CD4-positive, alpha-beta T cell treated with Interleukin-6 at 100 ng/mL for 8 hours (primary cell): ENCODE results near the gene DNAH14.
"Not testable (repeated sequence)": the region's sequence is repeated elsewhere in the genome, so short reads cannot be mapped to it uniquely, and the experiment has no call there.

Source experiments
- DNase-seq: peaks from one replicate; pipeline ENCODE4 v3.0.0-alpha.2; 2020; ENCODE audit warnings: mixed read lengths, low spot score

Gene DNAH14

GRCh38 chr1:225257081-225257480, 327.6 kb downstream of the DNAH14 start:
- no peak for DNase-seq

- DNase-seq, result no peak
Observed at GRCh38 chr1:225258811-225259210, 329.3 kb downstream of the DNAH14 start.

DNA sequence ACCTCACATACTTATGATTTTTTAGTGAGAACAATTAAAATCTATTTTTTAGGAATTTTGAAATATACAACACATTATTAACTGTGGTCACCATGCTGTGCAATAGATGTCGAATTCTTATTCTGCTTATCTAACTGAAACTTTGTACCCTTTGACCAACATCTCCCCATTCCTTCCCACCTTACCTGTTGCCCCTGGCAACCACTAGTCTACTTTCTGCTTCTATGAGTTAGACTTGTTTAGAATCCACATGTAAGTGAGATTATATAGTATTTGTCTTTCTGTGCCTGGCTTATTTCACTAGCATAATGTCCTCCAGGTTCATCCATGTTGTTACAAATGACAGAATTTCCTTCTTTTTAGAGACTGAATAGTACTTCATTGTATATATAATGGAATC, 330.1 kb downstream of the DNAH14 start:
- DNase-seq, result no peak

DNA sequence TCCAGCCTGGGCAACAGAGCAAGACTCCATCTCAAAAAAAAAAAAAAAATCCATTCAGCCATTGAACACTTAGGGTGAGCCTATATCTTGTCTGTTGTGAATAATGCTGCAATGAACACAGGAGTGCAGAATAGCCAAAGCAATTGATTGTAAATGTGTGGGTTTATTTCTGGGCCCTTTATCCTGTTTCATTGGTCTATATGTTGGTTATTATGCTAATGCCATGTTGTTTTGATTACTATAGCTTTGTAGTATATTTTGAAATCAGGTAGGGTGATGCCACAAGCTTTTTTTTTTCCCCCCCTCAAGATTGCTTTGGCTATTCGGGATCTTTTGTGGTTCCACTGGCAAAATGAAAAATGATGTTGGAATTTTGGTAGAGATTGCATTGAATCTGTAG, 330.8 kb downstream of the DNAH14 start:
- DNase-seq, result no peak

DNA sequence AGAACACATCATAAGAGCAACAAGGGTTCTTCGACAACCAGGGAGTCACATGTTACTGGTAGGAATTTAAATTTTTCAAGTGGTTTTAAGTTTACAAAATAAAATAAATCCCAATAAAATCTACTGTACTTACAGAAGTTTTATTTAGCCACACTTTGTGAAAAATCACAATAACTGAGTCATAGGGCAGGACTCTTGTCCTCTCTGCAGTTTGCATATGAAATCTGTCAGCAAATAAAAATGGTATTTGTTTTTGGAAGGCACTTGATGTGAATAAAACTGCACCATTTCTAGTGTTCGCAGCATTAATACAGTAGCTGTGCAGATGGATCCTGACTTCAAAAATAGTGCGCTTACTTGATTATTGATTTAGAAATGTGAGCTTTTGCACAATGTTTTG, 348.0 kb downstream of the DNAH14 start:
- no peak for DNase-seq

GRCh38 chr1:225280563-225280962, 351.1 kb downstream of the DNAH14 start:
- no peak for DNase-seq

DNA sequence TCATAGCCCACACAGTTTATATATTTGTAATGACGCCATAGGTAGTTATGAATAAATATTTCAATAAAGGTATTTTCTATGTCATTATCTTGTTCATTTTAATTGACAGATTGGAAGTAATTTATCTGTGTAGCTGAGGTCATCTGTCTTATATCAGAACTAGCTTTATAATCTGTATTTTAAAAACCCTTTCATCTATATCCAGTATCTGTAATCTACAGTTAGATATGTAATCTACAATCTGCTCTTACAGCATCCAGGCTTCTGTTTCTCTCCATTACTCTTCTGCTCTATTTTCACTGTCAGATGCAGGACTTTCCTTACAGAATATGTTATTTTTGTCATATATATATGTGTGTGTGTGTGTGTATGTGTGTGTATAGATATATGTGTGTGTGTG, 360.8 kb downstream of the DNAH14 start:
- no peak for DNase-seq

GRCh38 chr1:225299624-225300023, 370.1 kb downstream of the DNAH14 start:
- no peak for DNase-seq

DNA sequence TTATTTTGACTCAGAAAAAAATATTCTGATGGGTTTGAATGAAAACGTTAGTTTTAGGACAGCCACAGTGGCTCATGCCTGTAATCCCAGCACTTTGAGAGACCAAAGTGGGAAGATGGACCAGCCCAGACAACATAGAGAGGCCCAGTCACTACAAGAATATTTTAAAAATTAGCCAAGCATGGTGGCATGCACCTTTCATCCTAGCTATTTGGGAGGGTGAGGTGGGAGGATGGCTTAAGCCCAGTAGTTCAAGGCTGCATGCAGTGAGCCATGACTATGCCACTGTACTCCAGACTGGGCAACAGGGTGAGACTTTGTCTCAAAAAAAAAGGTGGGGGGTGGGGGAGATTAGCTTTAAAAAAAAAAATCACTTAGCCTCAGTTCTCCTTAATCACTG, 370.9 kb downstream of the DNAH14 start:
- no peak for DNase-seq

DNA sequence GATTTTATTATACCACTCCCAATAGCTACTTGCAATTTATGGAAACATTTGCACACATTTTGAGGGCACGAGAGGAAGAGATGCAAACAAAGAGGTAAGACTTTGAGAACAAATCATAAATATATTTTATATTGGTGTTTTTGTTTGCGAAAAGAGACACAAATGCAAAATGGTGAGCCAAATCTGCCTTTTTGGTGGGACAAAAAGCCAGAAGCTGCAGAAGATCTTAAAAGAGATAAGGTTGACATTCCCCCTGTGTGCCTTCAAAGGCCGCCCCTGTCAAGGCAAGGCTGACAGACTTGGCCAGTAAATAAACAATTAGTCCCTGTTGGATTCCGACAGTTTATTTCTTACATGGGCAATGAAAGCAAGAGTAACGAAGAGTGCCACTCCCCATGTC, 375.5 kb downstream of the DNAH14 start:
- no peak for DNase-seq

- DNase-seq, result not testable (repeated sequence)
Observed at GRCh38 chr1:225310544-225310943, 381.1 kb downstream of the DNAH14 start.

- DNase-seq, result peak; percentile 19
Observed at GRCh38 chr1:225318706-225319575, 389.5 kb downstream of the DNAH14 start.

- no peak for DNase-seq
Observed at GRCh38 chr1:225319871-225320270, 390.4 kb downstream of the DNAH14 start.

GRCh38 chr1:225321784-225322183, 392.3 kb downstream of the DNAH14 start:
- DNase-seq, result no peak

- DNase-seq, result no peak
Observed at GRCh38 chr1:225329041-225329440, 399.6 kb downstream of the DNAH14 start.

- not testable (repeated sequence) for DNase-seq
Observed at GRCh38 chr1:225329996-225330395, 400.5 kb downstream of the DNAH14 start.

- DNase-seq, result no peak
Observed at GRCh38 chr1:225332686-225333085, 403.2 kb downstream of the DNAH14 start.

- DNase-seq, result not testable (repeated sequence)
Observed at GRCh38 chr1:225335098-225335778, 405.8 kb downstream of the DNAH14 start.

DNA sequence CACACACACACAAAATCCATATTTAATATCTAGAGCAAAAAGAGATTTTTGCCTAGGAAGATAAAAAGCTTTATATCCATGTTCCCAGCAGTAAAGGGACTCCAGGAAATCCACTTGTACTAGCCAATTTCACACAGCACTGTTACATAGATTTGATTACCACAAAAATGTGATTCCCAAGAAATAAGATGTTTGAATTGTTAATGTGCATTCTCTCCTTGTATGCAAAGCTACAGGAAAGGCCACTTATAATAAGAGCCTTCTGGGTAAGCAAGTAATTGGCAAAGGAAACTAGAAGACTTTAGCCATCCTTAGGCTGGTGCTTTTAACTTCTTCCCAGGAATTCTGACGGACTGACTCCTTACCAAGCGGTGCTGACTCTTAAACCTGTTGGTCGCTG, 409.1 kb downstream of the DNAH14 start:
- no peak for DNase-seq

DNA sequence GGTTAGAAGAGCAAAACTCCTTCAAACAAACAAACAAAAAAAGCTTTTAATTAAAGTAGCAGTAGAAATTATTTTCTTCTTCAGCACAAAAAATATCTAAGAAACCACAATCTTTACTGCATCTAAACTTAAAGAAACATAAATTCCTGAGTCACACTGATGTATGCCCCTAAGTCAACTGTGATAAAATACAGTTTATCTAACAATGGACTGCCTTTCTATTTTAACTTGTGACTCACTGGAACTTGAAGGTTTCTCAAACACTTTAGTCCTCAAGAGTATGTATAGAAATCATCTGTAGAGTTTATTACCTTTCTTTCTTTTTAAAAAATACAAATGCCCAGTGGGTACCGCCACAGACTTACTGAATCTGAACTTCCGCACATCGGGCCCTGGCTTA, 412.2 kb downstream of the DNAH14 start:
- no peak for DNase-seq

DNA sequence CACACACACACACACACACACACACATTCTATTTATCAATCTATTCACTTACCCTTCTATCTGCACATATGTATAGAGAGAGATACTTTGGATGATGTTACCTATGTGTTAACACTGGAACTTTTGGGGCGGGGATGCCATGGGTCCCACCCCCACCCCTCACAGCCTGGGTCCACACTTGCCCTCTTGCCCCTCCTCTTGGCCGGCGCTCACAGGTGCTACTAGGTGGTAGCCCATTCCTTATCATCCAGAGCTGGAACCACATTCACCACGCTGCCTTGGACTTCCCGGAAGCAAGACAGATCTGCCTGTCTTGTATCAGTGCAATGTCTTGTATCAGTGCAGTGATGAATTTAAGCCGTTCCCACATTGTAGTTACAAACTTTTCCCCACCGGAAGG, 413.2 kb downstream of the DNAH14 start:
- no peak for DNase-seq

DNA sequence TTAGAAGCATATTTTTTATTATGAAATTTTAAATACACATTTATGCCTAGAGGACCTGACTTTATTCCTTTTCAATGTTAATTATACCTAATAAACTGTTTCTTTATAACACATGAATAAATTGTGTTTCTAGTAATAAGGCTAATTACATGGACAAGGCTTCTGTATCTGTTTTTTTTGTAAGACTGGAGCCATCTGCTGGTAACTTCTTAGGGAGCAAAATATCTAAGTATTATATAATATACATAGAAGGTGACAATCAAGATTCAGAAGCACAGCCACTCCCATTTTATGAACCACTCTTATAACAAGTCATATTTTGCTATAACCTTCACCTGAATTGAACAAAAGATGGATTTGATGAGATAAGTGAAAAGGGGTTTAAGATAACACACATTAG, 414.1 kb downstream of the DNAH14 start:
- no peak for DNase-seq

GRCh38 chr1:225347123-225347683, 417.7 kb downstream of the DNAH14 start:
- no peak for DNase-seq
